ENCODE measurements around the gene SH3TC1.

SH3TC1 gene

DNA sequence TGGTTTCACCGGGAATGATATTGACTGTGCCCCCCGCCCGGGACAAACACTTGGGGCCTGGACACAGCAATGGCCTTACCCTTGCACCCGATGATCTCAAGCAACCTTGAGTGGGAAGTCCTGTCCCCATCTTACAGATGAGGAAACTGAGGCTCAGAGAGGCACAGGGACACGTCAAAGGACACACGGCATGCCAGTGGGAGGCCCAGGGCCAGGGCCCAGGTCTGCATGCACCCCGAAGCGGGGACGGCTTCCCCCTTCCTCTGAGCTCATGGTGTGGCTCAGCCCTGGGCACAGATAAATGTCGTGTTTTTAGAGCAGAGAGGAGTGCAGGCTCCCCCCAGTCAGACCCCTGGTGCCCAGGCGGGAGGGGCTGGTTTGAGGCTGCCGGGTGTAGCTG, 36.6 kb downstream of the SH3TC1 start:
- no peak overlapping the region for H3K4me3 ChIP-seq (ENCODE audit: low read length)
- DNase-seq (ENCODE audit: low read depth), result no peak
- no peak for TF ChIP-seq CTCF (conservative IDR thresholded peaks at IDR 0.05; ENCODE audit: low read depth, low read length)

DNA sequence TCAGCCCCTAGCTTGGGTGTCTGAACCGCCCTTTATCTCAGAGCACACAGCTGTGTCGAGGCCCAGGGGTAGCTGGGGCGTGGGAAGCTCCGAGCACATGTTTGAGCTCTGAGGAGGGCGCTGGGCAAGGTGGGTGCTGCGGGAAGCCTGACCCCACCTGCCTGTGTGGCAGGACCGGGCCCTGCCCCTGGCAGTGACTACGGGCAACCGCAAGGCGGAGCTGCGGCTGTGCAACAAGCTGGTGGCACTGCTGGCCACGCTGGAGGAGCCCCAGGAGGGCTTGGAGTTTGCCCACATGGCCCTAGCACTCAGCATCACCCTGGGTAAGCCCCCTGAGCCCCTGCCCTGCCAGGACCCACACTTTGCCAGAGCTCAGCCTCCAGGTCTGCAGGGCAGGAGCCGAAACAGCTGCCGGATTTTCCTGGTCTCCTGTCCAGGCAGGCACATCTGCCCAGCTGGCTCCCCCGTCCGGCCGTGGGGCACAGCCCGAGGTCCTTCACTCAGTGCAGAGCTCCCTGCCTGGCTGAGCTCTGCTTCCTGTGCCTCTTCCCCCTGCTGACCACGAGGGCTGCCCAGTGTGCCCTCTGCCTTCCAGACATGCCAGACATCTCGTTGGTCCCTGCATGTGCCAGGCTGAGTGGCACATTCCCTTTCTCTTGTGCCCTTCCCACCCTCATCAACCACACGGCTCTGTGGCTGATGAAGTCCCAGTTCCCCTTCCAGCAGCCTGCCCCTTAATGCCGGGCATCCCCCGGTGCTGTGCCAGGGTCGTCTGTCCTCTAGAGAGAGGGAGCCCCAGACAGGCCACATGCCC, 37.2 kb downstream of the SH3TC1 start:
- H3K4me3 ChIP-seq (ENCODE audit: low read length), result no peak overlapping the region
- TF ChIP-seq CTCF (conservative IDR thresholded peaks at IDR 0.05; ENCODE audit: low read depth, low read length), result no peak
- no peak for DNase-seq (ENCODE audit: low read depth)

DNA sequence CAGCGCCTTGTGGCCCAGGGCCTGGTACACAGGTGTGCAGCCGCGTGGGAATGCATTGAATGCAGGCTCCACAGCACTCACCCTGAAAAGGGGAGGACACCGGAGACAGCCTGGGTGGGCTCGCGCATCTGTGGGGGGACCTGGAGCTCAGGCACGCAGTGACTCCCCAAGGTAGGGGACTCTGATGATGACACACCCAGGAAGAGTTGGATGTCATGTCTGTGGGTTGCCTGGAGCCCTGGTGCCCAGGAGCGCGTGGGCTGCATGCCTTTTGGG, 37.8 kb downstream of the SH3TC1 start:
- no peak overlapping the region for H3K4me3 ChIP-seq (ENCODE audit: low read length)
- DNase-seq (ENCODE audit: low read depth), result no peak
- no peak for TF ChIP-seq CTCF (conservative IDR thresholded peaks at IDR 0.05; ENCODE audit: low read depth, low read length)

- DNase-seq (ENCODE audit: low read depth), result no peak
- TF ChIP-seq CTCF (conservative IDR thresholded peaks at IDR 0.05; ENCODE audit: low read depth, low read length), result no peak
- no peak overlapping the region for H3K4me3 ChIP-seq (ENCODE audit: low read length)
These were observed 38.3 kb downstream of the SH3TC1 start for GRCh38 chr4:8237256-8237989.

GRCh38 chr4:8238036-8238511, 39.0 kb downstream of the SH3TC1 start:
- TF ChIP-seq CTCF (conservative IDR thresholded peaks at IDR 0.05; ENCODE audit: low read depth, low read length), result no peak
- no peak overlapping the region for H3K4me3 ChIP-seq (ENCODE audit: low read length)
- no peak for DNase-seq (ENCODE audit: low read depth)

- DNase-seq (ENCODE audit: low read depth), result no peak
- TF ChIP-seq CTCF (conservative IDR thresholded peaks at IDR 0.05; ENCODE audit: low read depth, low read length), result peak; percentile 47
These were observed 39.5 kb downstream of the SH3TC1 start for GRCh38 chr4:8238515-8239053.

More at GRCh38 chr4:8238515-8239053, 39.5 kb downstream of the SH3TC1 start:
- no peak overlapping the region for H3K4me3 ChIP-seq (ENCODE audit: low read length)
